ENCODE data around the gene CTSW.

Gene CTSW

DNA sequence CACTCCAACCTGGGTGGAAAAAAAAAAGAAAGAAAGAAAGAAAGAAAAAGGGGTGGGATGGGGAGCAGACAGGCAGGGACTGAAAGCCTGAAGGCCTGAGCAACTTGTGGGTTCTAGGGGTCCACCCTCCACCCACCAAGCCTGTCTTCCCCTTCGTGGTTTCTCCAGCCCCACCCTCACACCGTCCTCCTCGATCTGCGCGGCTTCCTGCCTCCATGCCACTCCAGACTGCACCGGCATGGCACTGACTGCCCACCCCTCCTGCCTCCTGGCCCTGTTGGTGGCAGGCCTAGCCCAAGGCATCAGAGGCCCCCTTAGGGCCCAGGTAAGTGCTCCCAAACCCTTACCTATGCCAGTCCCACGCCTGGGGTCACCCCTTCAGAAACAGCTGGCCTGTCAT, at the start of gene CTSW:
CTSW (plus strand) TSS at position 221 of the 400 bp plus-strand sequence; CDS start at position 239, 18 bp downstream.
- no peak for TF ChIP-seq GATA2 (IDR thresholded peaks at IDR 0.05; ENCODE audit: low read depth, low read length)
- TF ChIP-seq GATA3 (IDR thresholded peaks at IDR 0.05; ENCODE audit: low read depth, low read length): no peak

DNA sequence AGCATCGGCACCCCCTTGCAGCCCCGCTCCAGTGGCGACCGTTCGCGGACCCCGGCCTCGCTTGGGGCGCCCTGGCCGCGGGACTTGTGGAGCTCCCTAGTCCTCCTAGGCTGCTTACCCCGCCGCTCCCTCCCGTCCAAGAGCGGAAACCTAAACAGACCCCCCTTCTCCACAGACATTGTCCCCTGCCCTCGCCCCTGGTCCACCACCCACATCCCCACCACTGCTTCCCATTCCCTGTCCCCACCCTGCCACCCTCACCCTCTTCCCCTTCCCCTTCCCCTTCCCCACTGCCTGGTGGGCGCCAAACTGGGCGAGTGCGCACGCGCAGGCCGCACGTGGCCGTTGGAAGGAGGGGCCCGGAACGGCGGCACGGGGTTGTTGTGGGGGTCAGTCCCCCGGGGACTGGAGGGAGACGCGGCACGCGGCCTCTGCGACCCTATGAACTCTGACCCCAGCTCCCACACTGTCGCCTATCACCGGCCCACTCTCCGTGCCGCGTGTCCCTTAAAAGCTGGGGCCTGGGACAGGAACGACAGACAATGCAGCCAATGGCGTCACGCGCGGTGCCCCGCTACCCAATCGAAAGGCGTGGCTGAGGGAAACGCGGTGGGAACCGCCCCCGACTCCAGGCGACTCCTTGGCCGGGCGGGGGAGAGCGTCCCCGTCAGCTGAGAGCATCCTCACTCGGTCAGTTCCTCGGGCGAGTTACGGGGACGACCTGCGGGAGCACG, 46.2 kb upstream of the CTSW start, which contains the start of gene SNX32:
SNX32 (plus strand) TSS at position 667 of the 734 bp plus-strand sequence. CDS start 103 bp downstream, outside the sequence.
- TF ChIP-seq GATA3 (IDR thresholded peaks at IDR 0.05; ENCODE audit: low read depth, low read length) (no peak), GATA2 (IDR thresholded peaks at IDR 0.05; ENCODE audit: low read depth, low read length) (no peak)

- TF ChIP-seq GATA2 (IDR thresholded peaks at IDR 0.05; ENCODE audit: low read depth, low read length) (no peak), GATA3 (IDR thresholded peaks at IDR 0.05; ENCODE audit: low read depth, low read length) (no peak)
Observed at GRCh38 chr11:65834202-65834601, 45.4 kb upstream of the CTSW start.

GRCh38 chr11:65842144-65842543, 37.5 kb upstream of the CTSW start:
- no peak for TF ChIP-seq GATA2 (IDR thresholded peaks at IDR 0.05; ENCODE audit: low read depth, low read length)
- TF ChIP-seq GATA3 (IDR thresholded peaks at IDR 0.05; ENCODE audit: low read depth, low read length): no peak

DNA sequence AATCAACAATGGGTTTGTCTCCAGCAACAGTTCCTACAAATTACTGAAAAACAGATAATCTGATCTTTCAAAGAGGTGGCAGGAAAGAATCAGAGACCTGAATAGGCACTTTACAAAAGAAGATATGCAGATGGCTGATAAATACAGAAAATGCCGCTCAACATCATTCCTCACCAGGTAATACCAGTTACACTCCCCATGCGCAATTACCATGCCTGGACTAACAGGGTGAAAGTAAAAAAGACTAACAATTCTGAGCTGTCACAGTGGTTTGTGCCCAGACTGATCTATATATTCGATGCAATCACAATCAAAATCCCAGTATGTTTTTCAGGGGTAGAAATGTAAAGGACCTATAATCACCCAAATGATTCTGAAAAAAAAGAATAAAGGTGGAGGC, 35.8 kb upstream of the CTSW start:
- TF ChIP-seq GATA3 (IDR thresholded peaks at IDR 0.05; ENCODE audit: low read depth, low read length) (no peak), GATA2 (IDR thresholded peaks at IDR 0.05; ENCODE audit: low read depth, low read length) (no peak)

GRCh38 chr11:65844231-65844872, 35.3 kb upstream of the CTSW start:
- TF ChIP-seq GATA3 (IDR thresholded peaks at IDR 0.05; ENCODE audit: low read depth, low read length) (no peak), GATA2 (IDR thresholded peaks at IDR 0.05; ENCODE audit: low read depth, low read length) (no peak)

DNA sequence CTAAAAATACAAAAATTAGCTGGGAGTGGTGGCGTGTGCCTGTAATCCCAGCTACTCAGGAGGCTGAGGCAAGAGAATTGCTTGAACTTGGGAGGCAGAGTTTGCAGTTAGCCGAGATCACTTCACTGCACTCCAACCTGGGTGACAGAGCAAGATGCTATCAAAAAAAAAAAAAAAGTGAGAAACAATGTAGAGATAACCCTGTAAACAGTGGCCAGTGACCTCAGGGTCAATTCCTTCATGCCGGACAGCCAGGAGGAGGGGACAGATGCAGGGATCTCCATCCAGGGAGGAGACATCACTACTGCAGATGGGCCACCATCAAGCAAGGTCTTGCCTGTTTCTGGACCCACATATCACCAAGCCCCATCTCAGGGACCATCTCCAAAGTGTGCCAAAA, 31.9 kb upstream of the CTSW start:
- no peak for TF ChIP-seq GATA2 (IDR thresholded peaks at IDR 0.05; ENCODE audit: low read depth, low read length)
- TF ChIP-seq GATA3 (IDR thresholded peaks at IDR 0.05; ENCODE audit: low read depth, low read length): no peak

GRCh38 chr11:65849366-65849765, 30.3 kb upstream of the CTSW start:
- no peak for TF ChIP-seq GATA2 (IDR thresholded peaks at IDR 0.05; ENCODE audit: low read depth, low read length)
- TF ChIP-seq GATA3 (IDR thresholded peaks at IDR 0.05; ENCODE audit: low read depth, low read length): no peak

DNA sequence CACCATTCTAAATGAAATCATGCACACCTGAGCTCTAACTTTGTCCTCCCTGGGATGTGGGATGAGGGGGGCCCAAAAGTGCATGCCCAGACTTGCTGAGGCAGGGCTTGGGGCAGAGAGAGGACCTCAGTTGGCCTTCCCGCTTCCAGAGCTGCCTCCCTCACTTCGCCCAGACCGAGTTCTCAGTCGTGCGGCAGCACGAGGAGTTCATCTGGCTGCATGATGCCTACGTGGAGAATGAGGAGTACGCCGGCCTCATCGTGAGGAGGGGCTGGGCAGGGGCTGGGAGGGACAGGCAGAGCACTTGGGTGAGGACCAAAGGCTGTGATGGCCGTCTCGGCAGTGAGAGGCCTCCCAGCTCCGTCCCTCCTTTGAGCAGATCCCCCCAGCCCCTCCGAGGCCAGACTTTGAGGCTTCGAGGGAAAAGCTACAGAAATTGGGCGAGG, 29.8 kb upstream of the CTSW start:
- TF ChIP-seq GATA3 (IDR thresholded peaks at IDR 0.05; ENCODE audit: low read depth, low read length): no peak
- TF ChIP-seq GATA2 (IDR thresholded peaks at IDR 0.05; ENCODE audit: low read depth, low read length): no peak

- TF ChIP-seq GATA2 (IDR thresholded peaks at IDR 0.05; ENCODE audit: low read depth, low read length): no peak
- no peak for TF ChIP-seq GATA3 (IDR thresholded peaks at IDR 0.05; ENCODE audit: low read depth, low read length)
Observed at GRCh38 chr11:65850217-65851082, 29.2 kb upstream of the CTSW start.

DNA sequence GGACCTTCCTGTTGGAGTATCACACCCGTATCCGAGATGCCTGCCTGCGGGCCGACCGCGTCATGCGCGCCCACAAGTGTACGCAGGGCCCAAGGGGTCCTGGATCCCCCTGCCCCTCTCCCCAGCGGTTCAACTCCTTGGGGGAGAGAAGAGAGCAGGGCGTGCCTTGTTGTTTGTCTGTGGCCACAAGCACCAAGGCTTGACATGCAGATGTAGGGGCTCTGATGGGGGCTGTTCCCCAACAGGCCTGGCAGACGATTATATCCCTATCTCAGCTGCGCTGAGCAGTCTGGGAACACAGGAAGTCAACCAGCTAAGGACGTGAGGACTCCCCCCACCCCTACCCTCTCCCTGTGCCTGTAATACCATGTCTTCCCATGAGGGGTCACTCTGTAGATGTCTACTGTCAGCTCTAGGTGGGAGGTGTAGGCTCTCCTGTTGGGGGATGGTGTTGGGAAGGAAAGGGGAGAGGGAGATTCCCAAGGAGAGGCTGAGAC, 28.5 kb upstream of the CTSW start:
- TF ChIP-seq GATA2 (IDR thresholded peaks at IDR 0.05; ENCODE audit: low read depth, low read length) (no peak), GATA3 (IDR thresholded peaks at IDR 0.05; ENCODE audit: low read depth, low read length) (no peak)

GRCh38 chr11:65851811-65852507, 27.7 kb upstream of the CTSW start:
- no peak for TF ChIP-seq GATA3 (IDR thresholded peaks at IDR 0.05; ENCODE audit: low read depth, low read length)
- no peak for TF ChIP-seq GATA2 (IDR thresholded peaks at IDR 0.05; ENCODE audit: low read depth, low read length)

GRCh38 chr11:65852508-65853245, 27.0 kb upstream of the CTSW start:
- TF ChIP-seq GATA2 (IDR thresholded peaks at IDR 0.05; ENCODE audit: low read depth, low read length): no peak
- TF ChIP-seq GATA3 (IDR thresholded peaks at IDR 0.05; ENCODE audit: low read depth, low read length): no peak

Measured in SH-SY5Y (cell line).